HG03378 (cell line): ENCODE results near the gene NPLOC4.
"Not testable (repeated sequence)": the region's sequence is repeated elsewhere in the genome, so short reads cannot be mapped to it uniquely, and the experiment has no call there.

Source experiments
- ATAC-seq: cut with Tn5 transposase; IDR thresholded peaks from one replicate; pipeline ENCODE4 v1.9.1; 2021; ENCODE audit warnings: mild to moderate bottlenecking, moderate library complexity; ENCODE audit not compliant: unreplicated experiment

The NPLOC4 gene

GRCh38 chr17:81635973-81636504 lies 873 bp downstream of the NPLOC4 start:
- no peak for ATAC-seq

- no peak for ATAC-seq
Observed at GRCh38 chr17:81635431-81635830, 1.5 kb downstream of the NPLOC4 start.

- no peak for ATAC-seq
Observed at GRCh38 chr17:81631482-81631881, 5.4 kb downstream of the NPLOC4 start.

DNA sequence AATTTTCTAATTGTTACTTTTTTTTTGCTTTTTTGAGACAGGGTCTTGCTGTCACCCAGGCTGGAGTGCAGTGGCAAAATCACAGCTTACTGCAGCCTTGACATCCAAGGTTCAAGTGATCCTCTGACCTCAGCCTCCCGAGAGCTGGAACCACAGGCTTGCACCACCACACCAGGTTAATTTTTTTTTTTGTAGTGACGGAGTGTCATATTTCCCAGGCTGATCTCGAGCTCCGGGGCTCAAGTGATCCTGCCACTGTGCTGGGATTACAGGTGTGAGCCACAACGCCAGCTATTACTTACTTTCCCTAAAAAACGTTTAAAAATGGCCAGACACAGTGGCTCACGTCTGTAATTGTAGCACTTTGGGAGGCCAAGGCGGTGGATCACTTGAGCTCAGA lies 6.6 kb downstream of the NPLOC4 start:
- no peak for ATAC-seq

DNA sequence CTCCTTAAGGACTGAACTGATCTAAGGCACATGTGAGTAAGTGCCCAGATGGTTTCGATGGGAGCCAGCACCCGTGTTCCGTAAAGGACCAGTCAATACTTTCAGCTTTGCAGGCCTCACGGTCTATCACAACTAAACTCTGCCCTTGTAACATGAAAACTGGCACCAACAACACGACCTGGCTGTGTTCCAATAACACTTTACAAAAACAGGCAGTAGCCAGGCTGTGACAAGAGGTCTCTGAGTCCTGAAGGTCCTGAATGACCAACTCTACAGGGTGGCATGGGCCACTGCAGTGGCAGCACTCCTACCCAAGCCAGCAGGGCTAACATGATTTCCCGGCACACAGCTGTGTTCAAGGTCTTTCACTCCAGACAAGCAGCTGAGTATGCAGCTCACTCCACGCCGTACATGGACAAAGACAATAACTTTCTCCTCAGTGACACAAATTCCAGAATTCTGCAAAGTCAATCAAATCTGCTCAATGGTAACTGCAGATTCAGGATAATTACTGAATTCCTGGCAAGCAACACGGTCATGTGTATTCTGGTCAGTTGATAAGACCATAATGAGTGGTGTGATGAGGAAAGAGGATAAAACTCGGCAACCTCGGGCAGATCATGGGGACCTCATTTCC lies 15.3 kb downstream of the NPLOC4 start:
- no peak for ATAC-seq

DNA sequence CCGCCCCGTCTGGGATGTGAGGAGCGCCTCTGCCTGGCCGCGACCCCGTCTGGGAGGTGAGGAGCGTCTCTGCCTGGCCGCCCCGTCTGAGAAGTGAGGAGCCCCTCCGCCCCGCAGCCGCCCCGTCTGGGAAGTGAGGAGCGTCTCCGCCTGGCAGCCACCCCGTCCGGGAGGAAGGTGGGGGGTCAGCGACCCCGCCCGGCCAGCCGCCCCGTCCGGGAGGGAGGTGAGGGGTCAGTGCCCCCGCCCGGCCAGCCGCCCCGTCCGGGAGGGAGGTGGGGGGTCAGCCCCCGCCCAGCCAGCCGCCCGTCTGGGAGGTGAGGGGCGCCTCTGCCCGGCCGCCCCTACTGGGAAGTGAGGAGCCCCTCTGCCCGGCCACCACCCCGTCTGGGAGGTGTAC lies 18.6 kb downstream of the NPLOC4 start:
- ATAC-seq, result not testable (repeated sequence)

GRCh38 chr17:81616877-81617276 lies 20.0 kb downstream of the NPLOC4 start:
- ATAC-seq, result no peak

DNA sequence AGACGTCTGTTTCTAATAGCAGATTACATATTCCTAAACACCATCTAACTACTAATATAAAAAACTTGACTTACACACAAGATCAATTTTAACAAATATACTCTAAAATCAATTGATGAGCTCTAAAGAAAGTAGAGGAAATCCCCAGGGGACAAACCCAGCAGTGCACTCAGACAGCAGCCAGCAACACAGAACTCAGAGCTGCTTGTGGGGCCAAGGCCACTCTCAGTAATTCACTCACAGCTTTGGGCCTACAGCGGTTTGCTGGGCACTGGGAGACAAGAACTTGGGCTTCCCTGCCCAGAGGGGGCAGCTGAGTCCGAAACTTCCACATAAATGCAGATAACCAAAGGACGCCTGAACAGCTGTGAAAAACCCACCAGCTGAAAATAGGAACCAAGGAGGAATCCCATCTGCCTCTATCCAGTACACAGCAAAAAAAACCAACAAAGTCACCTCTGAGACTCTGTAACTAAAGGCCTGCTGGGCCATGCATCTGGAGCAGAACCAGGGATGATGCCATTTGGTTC lies 21.4 kb downstream of the NPLOC4 start:
- no peak for ATAC-seq

DNA sequence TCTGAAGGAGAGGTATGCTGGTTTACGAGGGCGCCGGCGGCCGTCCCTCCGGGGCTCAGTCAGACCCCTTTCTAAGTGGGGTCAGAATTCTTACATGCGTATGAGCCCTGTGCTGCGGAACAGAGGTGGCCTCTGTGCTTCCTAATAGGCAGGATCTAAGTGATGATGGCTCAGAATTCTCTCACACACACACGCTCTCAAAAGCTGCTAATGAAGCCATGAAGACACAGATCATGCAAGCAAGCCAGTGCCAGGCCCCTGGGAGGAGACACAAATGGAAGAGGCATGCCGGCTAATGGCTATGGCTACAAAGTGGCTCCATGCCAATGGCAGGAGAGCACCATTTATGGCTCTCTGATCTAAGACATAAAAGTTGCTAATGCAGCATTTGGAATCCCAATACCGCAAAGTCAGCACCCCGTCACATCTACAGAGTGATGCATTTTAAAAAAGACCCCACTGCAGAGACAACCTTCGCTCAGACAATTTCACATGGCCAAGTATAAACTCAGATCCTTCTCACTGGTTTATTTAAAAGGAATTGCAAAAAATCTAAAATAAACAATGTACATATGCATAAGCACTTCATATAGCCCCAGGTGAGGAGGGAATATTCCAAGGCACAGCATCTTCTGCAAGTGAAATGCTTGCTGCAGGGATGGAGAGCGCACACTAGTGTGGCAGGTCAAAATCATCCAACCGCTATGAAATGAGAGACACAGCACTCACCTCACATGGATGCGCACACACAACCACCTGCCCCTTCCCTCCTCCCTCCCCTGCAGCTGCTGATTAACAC lies 24.5 kb downstream of the NPLOC4 start:
- ATAC-seq, result no peak

DNA sequence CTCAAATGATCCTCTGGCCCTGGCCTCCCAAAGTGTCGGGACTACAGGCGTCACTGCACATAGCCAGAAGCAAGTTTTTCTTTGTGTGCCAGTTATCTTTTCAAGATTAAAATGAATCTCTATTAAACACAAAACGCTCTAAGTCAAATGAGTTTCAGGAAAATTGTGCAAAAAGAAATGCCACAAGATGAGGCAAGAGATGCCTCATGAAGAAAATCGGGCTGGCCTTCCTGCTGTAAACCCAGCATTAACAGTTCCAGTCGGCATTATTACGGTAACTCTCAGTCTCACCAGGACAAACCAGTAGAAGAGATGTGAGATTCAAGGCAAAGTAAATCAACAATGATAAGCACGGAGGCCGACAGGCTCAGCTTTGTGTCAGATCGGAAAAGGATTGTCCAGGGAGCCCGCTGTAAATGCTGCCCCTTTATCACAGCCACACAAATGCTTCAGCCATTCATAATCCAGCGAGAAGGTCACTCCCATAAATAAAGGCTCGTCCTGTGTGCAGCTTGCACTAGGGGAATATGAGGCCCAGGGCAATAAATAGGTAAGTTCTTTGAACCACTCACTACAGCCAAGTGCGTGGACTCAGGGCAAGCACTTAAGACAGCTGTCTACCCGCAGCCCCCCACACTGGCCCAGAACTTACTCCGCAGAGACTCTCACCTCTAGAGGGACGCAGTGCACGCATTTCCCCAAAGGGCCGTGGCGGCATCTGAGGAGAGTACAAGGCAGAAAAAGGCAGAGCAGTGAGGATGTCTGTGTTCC lies 27.2 kb downstream of the NPLOC4 start:
- no peak for ATAC-seq

DNA sequence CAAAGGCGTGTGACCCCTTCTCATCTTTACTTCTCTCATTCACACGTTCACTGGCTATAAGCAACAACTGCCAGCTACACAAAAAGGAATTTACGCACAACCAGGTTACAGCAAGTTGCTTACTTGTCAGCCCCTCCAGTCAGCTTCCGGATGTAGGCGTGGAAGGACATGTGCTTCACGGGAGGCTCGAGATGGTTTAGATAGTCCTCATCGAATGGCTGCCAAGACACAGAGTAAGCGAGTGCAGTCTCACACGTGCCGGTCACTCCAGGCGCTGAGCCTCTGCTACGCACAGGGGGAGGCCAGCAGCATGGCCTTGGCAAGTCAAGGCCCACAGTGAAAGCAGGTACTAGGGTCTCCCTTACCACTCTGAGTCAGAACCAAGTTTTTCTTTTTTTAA lies 28.3 kb downstream of the NPLOC4 start:
- no peak for ATAC-seq

- no peak for ATAC-seq
Observed at GRCh38 chr17:81608082-81608481, 28.8 kb downstream of the NPLOC4 start.

- no peak for ATAC-seq
Observed at GRCh38 chr17:81607431-81607830, 29.5 kb downstream of the NPLOC4 start.

GRCh38 chr17:81603846-81604610 lies 32.9 kb downstream of the NPLOC4 start:
- no peak for ATAC-seq

DNA sequence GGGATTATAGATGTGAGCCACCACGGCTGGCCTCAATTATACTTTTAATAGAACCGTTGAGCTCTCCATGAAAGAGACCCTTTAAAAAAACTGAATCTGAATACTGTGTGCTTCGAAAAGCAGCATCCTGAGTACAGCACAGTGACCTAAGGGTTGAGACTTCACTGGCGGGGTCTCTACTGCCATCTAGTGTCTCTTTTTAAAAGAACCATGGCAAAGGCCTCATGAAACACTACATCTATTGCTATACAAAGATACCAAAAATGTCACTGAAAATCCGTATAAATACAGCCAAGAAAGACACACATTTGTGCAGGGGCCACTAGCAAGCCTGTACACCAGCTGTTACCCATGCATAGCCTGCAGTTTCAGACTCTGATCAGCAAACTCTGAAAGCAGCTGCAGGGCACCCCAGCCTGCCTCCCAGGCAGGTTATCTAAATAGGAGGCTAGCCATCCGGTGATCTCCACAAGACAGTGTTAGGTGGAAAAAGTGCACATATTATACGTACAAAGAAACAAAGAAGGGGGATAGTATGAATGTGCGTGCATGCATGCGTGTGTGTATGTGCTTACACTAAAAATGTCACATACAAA lies 35.3 kb downstream of the NPLOC4 start:
- no peak for ATAC-seq

- no peak for ATAC-seq
Observed at GRCh38 chr17:81599719-81600486, 37.0 kb downstream of the NPLOC4 start.

GRCh38 chr17:81593105-81593871 lies 43.6 kb downstream of the NPLOC4 start:
- ATAC-seq, result no peak

- no peak for ATAC-seq
Observed at GRCh38 chr17:81591971-81592370, 44.9 kb downstream of the NPLOC4 start.

DNA sequence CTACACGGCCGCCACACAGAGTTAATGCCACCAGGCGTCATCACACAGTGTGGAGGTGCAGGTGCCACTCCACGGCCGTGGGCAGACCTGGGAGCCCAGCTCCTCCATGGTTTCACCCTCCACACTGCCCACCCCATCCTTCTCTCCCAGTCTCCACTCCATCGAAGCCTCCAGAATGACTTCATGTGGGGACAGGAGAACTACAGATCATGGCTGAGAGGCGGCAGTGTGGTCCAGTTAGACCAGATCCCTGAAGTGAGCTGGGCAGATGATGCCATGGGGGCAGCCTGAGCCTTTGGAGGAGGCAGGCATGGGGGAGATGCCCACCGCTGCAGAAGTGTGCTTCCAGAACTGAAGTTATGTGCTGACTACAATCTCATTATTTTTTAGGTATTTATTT lies 46.8 kb downstream of the NPLOC4 start:
- ATAC-seq, result no peak
